HepG2 (cell line): Measurements from ENCODE around the gene EVI5. TPM values are rescaled to one million over a fixed set of nuclear protein-coding genes. Genes with fewer than 3 reads are reported as not detected.
A peak's percentile ranks its signal among the peaks of the same experiment; 100 is the strongest.

Source experiments
- FOSL1 ChIP-seq: sonication (generic); formaldehyde crosslinking; IDR thresholded peaks from 2 replicates; pipeline ENCODE4 v1.9.0; 2021; ENCODE audit warnings: missing genetic modification reagents, borderline replicate concordance
- GABPB1 ChIP-seq: IDR thresholded peaks from 2 replicates; pipeline ENCODE4 v1.6.1; 2016; ENCODE audit warnings: mild to moderate bottlenecking, missing genetic modification reagents, moderate library complexity, missing compliant biosample characterization
- HNRNPK ChIP-seq: fragments of 200-400 bp; formaldehyde crosslinking; IDR thresholded peaks from 2 replicates; pipeline ENCODE4 v1.6.1; 2018; ENCODE audit warnings: low read length, low read depth, moderate library complexity, mild to moderate bottlenecking; ENCODE audit not compliant: poor library complexity, severe bottlenecking
- KMT2A ChIP-seq: sonication (generic); formaldehyde crosslinking; IDR thresholded peaks from 2 replicates; pipeline ENCODE4 v1.4.0; 2020; ENCODE audit warnings: missing genetic modification reagents
- MTF1 ChIP-seq: sonication (generic); formaldehyde crosslinking; IDR thresholded peaks from 2 replicates; pipeline ENCODE4 v1.5.0; 2020; ENCODE audit warnings: missing genetic modification reagents
- NBN ChIP-seq: fragments of 450-650 bp; conservative IDR thresholded peaks from 2 replicates; pipeline ENCODE4 v1.6.1; 2017
- NFATC3 ChIP-seq: sonication (generic); formaldehyde crosslinking; IDR thresholded peaks from 2 replicates; pipeline ENCODE4 v1.5.1; 2020; ENCODE audit warnings: mild to moderate bottlenecking, missing genetic modification reagents
- PAWR ChIP-seq: sonication (generic); formaldehyde crosslinking; IDR thresholded peaks from 2 replicates; pipeline ENCODE4 v1.4.0; 2020; ENCODE audit warnings: missing genetic modification reagents, mild to moderate bottlenecking, borderline replicate concordance
- PTBP1 ChIP-seq: fragments of 200-400 bp; formaldehyde crosslinking; IDR thresholded peaks from 2 replicates; pipeline ENCODE4 v1.6.1; 2018; ENCODE audit warnings: low read length, low read depth; ENCODE audit not compliant: poor library complexity, severe bottlenecking
- RAD21 ChIP-seq: fragments of 450-650 bp; formaldehyde crosslinking; IDR thresholded peaks from 2 replicates; pipeline ENCODE4 v1.5.0; 2020; ENCODE audit warnings: mild to moderate bottlenecking
- STAG1 ChIP-seq: sonication (generic); formaldehyde crosslinking; IDR thresholded peaks from 2 replicates; pipeline ENCODE4 v1.4.0; 2020; ENCODE audit warnings: missing genetic modification reagents
- STAT6 ChIP-seq: sonication (generic); formaldehyde crosslinking; IDR thresholded peaks from 2 replicates; pipeline ENCODE4 v1.4.0; 2020; ENCODE audit warnings: missing genetic modification reagents, mild to moderate bottlenecking, borderline replicate concordance
- TARDBP ChIP-seq: sonication (generic); formaldehyde crosslinking; IDR thresholded peaks from 2 replicates; pipeline ENCODE4 v1.8.0; 2022; ENCODE audit warnings: mild to moderate bottlenecking, missing genetic modification reagents
- TCF7 ChIP-seq: sonication (generic); IDR thresholded peaks from 2 replicates; pipeline ENCODE4 v1.6.1; 2016; ENCODE audit warnings: antibody characterized with exemption, low read depth
- ZBTB37 ChIP-seq: sonication (generic); formaldehyde crosslinking; IDR thresholded peaks from 2 replicates; pipeline ENCODE4 v1.4.0; 2020; ENCODE audit warnings: mild to moderate bottlenecking, missing genetic modification reagents
- ZNF460 ChIP-seq: sonication (generic); formaldehyde crosslinking; IDR thresholded peaks from 2 replicates; pipeline ENCODE4 v1.5.1; 2020; ENCODE audit warnings: missing genetic modification reagents, mild to moderate bottlenecking, borderline replicate concordance
- ZNF724P ChIP-seq: sonication (generic); formaldehyde crosslinking; IDR thresholded peaks from 2 replicates; pipeline ENCODE4 v1.8.0; 2022; ENCODE audit warnings: missing genetic modification reagents, borderline replicate concordance
- ZSCAN31 ChIP-seq: sonication (generic); formaldehyde crosslinking; IDR thresholded peaks from 2 replicates; pipeline ENCODE4 v1.5.0; 2020; ENCODE audit warnings: low read depth, mild to moderate bottlenecking, missing genetic modification reagents
- polyA plus RNA-seq, 8 experiments: library from polyadenylated mRNA; depleted of rRNA in 3 of 8; stranded (reverse) in 7 of 8; unstranded in 1 of 8; fragments of >200 nt; fragmentation: Illumina TruSeq in 4 of 8; extraction: Trizol in 4 of 8; gene quantifications; 2 replicates each; pipeline versions ENCODE4 v1.2.1 to v1.2.3, GENCODE V29; 2011 to 2016; ENCODE audit warnings: low read depth in 4 of 8, missing spikeins in 1 of 8, mixed read lengths in 1 of 8; ENCODE audit not compliant: insufficient read depth in 1 of 8
- total RNA-seq, 5 experiments: library from RNA; depleted of rRNA; stranded (reverse); fragments of >200 nt; fragmentation: Illumina TruSeq; extraction: Trizol; gene quantifications; 2 replicates each; pipeline ENCODE4 v1.2.3, GENCODE V29; 2016; ENCODE audit warnings: low read depth in 1 of 5
- TF ChIP-seq, protein P1 (sequence below): sonication (generic); formaldehyde crosslinking; IDR thresholded peaks from 2 replicates; pipeline ENCODE4 v1.4.0; 2020; ENCODE audit warnings: missing genetic modification reagents, borderline replicate concordance
- TF ChIP-seq, protein P2 (sequence below): sonication (generic); formaldehyde crosslinking; IDR thresholded peaks from 2 replicates; pipeline ENCODE4 v1.8.1; 2023; ENCODE audit warnings: mild to moderate bottlenecking, missing genetic modification reagents
- TF ChIP-seq, protein P3 (sequence below): sonication (generic); formaldehyde crosslinking; IDR thresholded peaks from 2 replicates; pipeline ENCODE4 v1.5.0; 2020; ENCODE audit warnings: missing genetic modification reagents

EVI5 gene
- total and polyA plus RNA-seq, 2 of the 13 experiments (the other 11 are each of a cell fraction or from before 2014, with no cell fraction given) = 4.0 to 12.6 TPM

GRCh38 chr1:92831762-92832536, 47.0 kb upstream of the EVI5 start, which contains the start of gene RPL5 (continued):
- no peak for TF ChIP-seq NBN
- peak; percentile 81 for TF ChIP-seq KMT2A (CRISPR knock-in tag)
- no peak; the same call in 1 of the 2 replicates for TF ChIP-seq TCF7
- no peak for TF ChIP-seq HNRNPK
- peak; percentile 51; the same call in 1 of the 2 replicates for TF ChIP-seq ZBTB37 (CRISPR knock-in tag)
- TF ChIP-seq, protein P1, sequence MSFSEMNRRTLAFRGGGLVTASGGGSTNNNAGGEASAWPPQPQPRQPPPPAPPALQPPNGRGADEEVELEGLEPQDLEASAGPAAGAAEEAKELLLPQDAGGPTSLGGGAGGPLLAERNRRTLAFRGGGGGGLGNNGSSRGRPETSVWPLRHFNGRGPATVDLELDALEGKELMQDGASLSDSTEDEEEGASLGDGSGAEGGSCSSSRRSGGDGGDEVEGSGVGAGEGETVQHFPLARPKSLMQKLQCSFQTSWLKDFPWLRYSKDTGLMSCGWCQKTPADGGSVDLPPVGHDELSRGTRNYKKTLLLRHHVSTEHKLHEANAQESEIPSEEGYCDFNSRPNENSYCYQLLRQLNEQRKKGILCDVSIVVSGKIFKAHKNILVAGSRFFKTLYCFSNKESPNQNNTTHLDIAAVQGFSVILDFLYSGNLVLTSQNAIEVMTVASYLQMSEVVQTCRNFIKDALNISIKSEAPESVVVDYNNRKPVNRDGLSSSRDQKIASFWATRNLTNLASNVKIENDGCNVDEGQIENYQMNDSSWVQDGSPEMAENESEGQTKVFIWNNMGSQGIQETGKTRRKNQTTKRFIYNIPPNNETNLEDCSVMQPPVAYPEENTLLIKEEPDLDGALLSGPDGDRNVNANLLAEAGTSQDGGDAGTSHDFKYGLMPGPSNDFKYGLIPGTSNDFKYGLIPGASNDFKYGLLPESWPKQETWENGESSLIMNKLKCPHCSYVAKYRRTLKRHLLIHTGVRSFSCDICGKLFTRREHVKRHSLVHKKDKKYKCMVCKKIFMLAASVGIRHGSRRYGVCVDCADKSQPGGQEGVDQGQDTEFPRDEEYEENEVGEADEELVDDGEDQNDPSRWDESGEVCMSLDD (CRISPR knock-in tag) = peak; percentile 70; the same call in 1 of the 2 replicates
- peak; percentile 94 for TF ChIP-seq PTBP1
- peak; percentile 70; the same call in 1 of the 2 replicates for TF ChIP-seq ZNF724P (CRISPR knock-in tag)
- TF ChIP-seq FOSL1 (CRISPR knock-in tag) = no peak
- TF ChIP-seq GABPB1 (CRISPR knock-in tag) = peak; percentile 84
- peak; percentile 25 for TF ChIP-seq STAG1 (CRISPR knock-in tag)
- 0 out of 2 replicates have a peak, but pooled peaks have one; percentile 58 for TF ChIP-seq MTF1 (CRISPR knock-in tag)
- TF ChIP-seq, protein P2, sequence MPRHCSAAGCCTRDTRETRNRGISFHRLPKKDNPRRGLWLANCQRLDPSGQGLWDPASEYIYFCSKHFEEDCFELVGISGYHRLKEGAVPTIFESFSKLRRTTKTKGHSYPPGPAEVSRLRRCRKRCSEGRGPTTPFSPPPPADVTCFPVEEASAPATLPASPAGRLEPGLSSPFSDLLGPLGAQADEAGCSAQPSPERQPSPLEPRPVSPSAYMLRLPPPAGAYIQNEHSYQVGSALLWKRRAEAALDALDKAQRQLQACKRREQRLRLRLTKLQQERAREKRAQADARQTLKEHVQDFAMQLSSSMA (CRISPR knock-in tag) = 0 out of 2 replicates have a peak, but pooled peaks have one; percentile 73
- peak; percentile 64; the same call in 1 of the 2 replicates for TF ChIP-seq RAD21 (CRISPR knock-in tag)
- TF ChIP-seq, protein P3, sequence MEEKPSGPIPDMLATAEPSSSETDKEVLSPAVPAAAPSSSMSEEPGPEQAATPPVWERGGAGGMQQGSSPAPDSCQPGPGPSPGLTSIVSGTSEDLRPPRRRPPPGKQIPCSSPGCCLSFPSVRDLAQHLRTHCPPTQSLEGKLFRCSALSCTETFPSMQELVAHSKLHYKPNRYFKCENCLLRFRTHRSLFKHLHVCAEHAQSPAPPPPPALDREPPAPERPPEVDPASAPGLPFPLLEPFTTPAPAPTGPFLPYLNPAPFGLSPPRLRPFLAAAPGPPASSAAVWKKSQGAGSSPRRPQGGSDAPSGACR (CRISPR knock-in tag) = no peak
- TF ChIP-seq PAWR (CRISPR knock-in tag) = no peak
- TF ChIP-seq TARDBP = peak; percentile 97
- peak; percentile 94 for TF ChIP-seq ZSCAN31 (CRISPR knock-in tag)
- peak; percentile 62; the same call in 1 of the 2 replicates for TF ChIP-seq ZNF460 (CRISPR knock-in tag)
- peak; percentile 94; the same call in 1 of the 2 replicates for TF ChIP-seq NFATC3
- TF ChIP-seq STAT6 (CRISPR knock-in tag) = peak; percentile 86; the same call in 1 of the 2 replicates
